Pancreas (tissue), 10 donors: ENCODE data around the gene PCDH18. TPM values are rescaled to one million over a fixed set of nuclear protein-coding genes. Genes with fewer than 3 reads are reported as not detected.
A peak's percentile ranks its signal among the peaks of the same experiment; 100 is the strongest.

Experiments
- ATAC-seq, 4 donors: fragments of 200-7000 bp; cut with Tn5 transposase; one replicate each; pipeline versions ENCODE4 v1.8.0 to v1.9.1; 2020; ENCODE audit warnings: mild to moderate bottlenecking in 4 of 4, moderate library complexity in 4 of 4
- DNase-seq, 6 donors: peaks; one replicate each; pipeline ENCODE4 v3.0.0-alpha.2; 2020
- FAIRE-seq: peaks from 2 replicates; lab custom pipeline; 2012; peaks lifted over from hg19 to GRCh38; lab: Jason Lieb, UNC
- H3K27ac ChIP-seq, 4 donors: fragments of 200-600 bp; sonication (generic); 1 replicate in 3 of 4; 2 replicates in 1 of 4; pipeline versions ENCODE4 v1.5.0 to v1.8.0; 2020
- H3K27me3 ChIP-seq, 4 donors: fragments of 200-600 bp; one replicate each; pipeline ENCODE4 v1.8.0; 2021
- H3K36me3 ChIP-seq, 3 donors: fragments of 200-600 bp; sonication (generic) in 1 of 3; one replicate each; pipeline versions ENCODE4 v1.5.0 to v1.8.0; 2020 to 2021
- H3K4me1 ChIP-seq, 3 donors: fragments of 200-600 bp; one replicate each; pipeline ENCODE4 v1.8.0; 2021
- H3K4me3 ChIP-seq, 4 donors: fragments of 200-600 bp; sonication (generic) in 2 of 4; one replicate each; pipeline versions ENCODE4 v1.5.0 to v1.8.0; 2020 to 2021
- H3K9me3 ChIP-seq, 4 donors: fragments of 200-600 bp; one replicate each; pipeline ENCODE4 v1.8.0; 2021
- CTCF ChIP-seq, 4 donors: fragments of 200-600 bp; sonication (generic) in 3 of 4; IDR thresholded peaks; one replicate each; pipeline versions ENCODE4 v1.5.0 to v1.8.0; 2021; ENCODE audit warnings: antibody characterized with exemption in 4 of 4
- WGBS, 2 donors: extraction: QIAGEN DNeasy Blood & Tissue Kit; methylation state at CpG; one replicate each; pipeline ENCODE4 v1.1.7; 2013; 5-methylcytosine and 5-hydroxymethylcytosine counted together
- intact Hi-C, 3 donors: fragments of 100-400 bp; cut with DNase I; formaldehyde crosslinking; loops; one replicate each; pipeline versions ENCODE4 v1.11.1 to v1.14.2; 2022
- polyA plus RNA-seq, 2 donors: library from polyadenylated mRNA; stranded (reverse); fragments of 200-250 nt; gene quantifications; one replicate each; pipeline ENCODE4 v1.2.3, GENCODE V29; 2013
- total RNA-seq, 6 donors: library from RNA; stranded (reverse); fragmentation: NEBNext Ultra II Directional in 4 of 6; extraction: Animal tissue kit (Norgen Biotek cat#: 25700) in 4 of 6; gene quantifications; one replicate each; pipeline versions ENCODE4 v1.2.1 to v1.2.4, GENCODE V29; 2021 to 2023
- donor health status: healthy with polysubstance abuse.
- donor health status: DM: no; HTN: no; CAD: no; lungs with moderate emphysema.
- donor health status: DM: no; HTN: no; CAD: no.
- donor health status: control.
- donor health status: control.
- donor health status: Bipolar disorder and iron deficiency.
- donor health status: DM: yes; HTN: yes; CAD: no.
- donor health status: DM: no; HTN: no; CAD: no.
- donor health status: DM: no; HTN: no; CAD: no.
- donor health status: DM: yes; HTN: yes; CAD: no.

The PCDH18 gene
- total RNA-seq (1 to 10 TPM in 5 of 6 donors, under 1 TPM in 1; 0.65 to 4.8 (median 1.7) TPM), polyA plus RNA-seq (under 1 TPM; 0.53 to 0.99 TPM)

GRCh38 chr4:137531986-137532868 is at the start of gene PCDH18:
PCDH18 (minus strand) TSS chr4:137532494; CDS start chr4:137532088, 406 bp downstream.
- WGBS, 2 donors, result 2% methylated on average over 28 of the region's 28 CpGs
- Histone ChIP-seq H3K36me3 (no peaks in the 10 kb centered on the region), H3K4me3 (peak within 1 kb of the TSS in 2 of 4 donors; percentile 23 to 30), H3K27ac (peak within 1 kb of the TSS in 1 of 4 donors; percentile 15), H3K9me3 (no peaks in the 10 kb centered on the region), H3K27me3 (peaks cover 0 to 10% (median 0%) of the 10 kb centered on the region in 4 donors), H3K4me1 (no peaks in the 10 kb centered on the region)
- ATAC-seq (peak in 3 of 4 donors; percentile 72 to 84 (median 81)), FAIRE-seq (no peak), DNase-seq (peak in 5 of 6 donors; percentile 12 to 53 (median 47))
- no peak for TF ChIP-seq CTCF (IDR thresholded peaks at IDR 0.05)
- intact Hi-C loops, result no loop called here

DNA sequence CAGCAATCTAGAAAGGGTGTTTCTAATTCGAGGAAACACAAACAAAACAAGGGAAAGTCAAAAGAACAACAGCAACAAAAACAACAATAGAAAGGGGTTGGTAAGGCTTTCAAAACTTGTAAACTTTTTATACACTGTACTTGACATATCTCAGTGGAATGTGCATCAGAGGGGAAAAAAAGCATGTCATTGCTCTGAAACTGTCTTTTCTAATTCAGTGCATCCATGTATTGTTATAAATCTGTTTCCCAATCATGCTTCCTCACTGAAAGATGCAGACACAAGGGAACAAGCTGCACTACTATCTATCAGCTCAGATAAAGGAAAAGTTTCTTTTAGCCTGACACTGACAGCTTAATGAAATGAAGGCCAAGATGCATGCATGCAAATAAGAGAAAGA is 44.2 kb upstream of the PCDH18 start:
- Histone ChIP-seq H3K27me3 (no peaks in the 10 kb centered on the region), H3K4me3 (no peak overlapping the region), H3K4me1 (no peaks in the 10 kb centered on the region), H3K27ac (no peak overlapping the region), H3K9me3 (no peaks in the 10 kb centered on the region), H3K36me3 (no peaks in the 10 kb centered on the region)
- ATAC-seq (no peak), FAIRE-seq (no peak), DNase-seq (no peak)
- 9 to 33% methylated on average over 1 of the region's 1 CpG for WGBS, 2 donors
- intact Hi-C loops, result loop anchor here in 1 of 3 donors (10.0 kb wide), 1 partner anchor 548 kb away; no protein-coding TSS in a partner anchor
- TF ChIP-seq CTCF (IDR thresholded peaks at IDR 0.05), result no peak

GRCh38 chr4:137572647-137573046 is 40.4 kb upstream of the PCDH18 start:
- 25 to 71% methylated on average over 1 of the region's 1 CpG for WGBS, 2 donors
- intact Hi-C loops, result loop anchor here in 1 of 3 donors (10.0 kb wide), 1 partner anchor 552 kb away; no protein-coding TSS in a partner anchor

DNA sequence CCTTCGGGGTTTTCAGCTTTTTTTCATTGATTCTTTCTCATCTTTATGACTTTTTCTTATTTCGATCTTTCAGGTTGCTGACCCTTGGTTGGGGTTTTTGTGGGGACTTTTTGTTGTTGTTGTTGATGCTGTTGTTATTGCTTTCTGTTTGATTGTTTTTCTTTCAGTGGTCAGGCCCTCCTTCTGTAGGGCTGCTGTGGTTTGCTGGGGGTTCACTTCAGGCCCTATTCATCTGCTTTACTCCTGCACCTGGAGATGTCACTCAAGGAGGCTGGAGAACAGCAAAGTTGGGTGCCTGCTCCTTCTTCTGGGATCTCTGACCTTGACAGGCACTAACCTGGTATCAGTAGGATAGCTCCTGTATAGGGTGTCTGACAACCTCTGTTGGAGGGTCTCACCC is 39.9 kb upstream of the PCDH18 start:
- Histone ChIP-seq H3K9me3 (no peaks in the 10 kb centered on the region), H3K27me3 (no peaks in the 10 kb centered on the region), H3K27ac (no peak overlapping the region), H3K4me1 (no peaks in the 10 kb centered on the region), H3K4me3 (no peak overlapping the region), H3K36me3 (no peaks in the 10 kb centered on the region)
- TF ChIP-seq CTCF (IDR thresholded peaks at IDR 0.05), result no peak
- no peak for DNase-seq
- ATAC-seq, result no peak
- FAIRE-seq, result no peak
- WGBS, 2 donors, result 59 to 80% methylated on average over 2 of the region's 2 CpGs
- intact Hi-C loops, result loop anchor here in 1 of 3 donors (10.0 kb wide), 1 partner anchor 553 kb away; no protein-coding TSS in a partner anchor

More at GRCh38 chr4:137572647-137573046, 40.4 kb upstream of the PCDH18 start:
- Histone ChIP-seq H3K27ac (no peak overlapping the region), H3K4me3 (no peak overlapping the region), H3K9me3 (no peaks in the 10 kb centered on the region), H3K4me1 (no peaks in the 10 kb centered on the region), H3K27me3 (no peaks in the 10 kb centered on the region), H3K36me3 (no peaks in the 10 kb centered on the region)
- DNase-seq (peak in 1 of 6 donors; percentile 28), ATAC-seq (no peak), FAIRE-seq (no peak)
- TF ChIP-seq CTCF (IDR thresholded peaks at IDR 0.05), result no peak
